ENCODE data around the gene LPP.

The LPP gene

DNA sequence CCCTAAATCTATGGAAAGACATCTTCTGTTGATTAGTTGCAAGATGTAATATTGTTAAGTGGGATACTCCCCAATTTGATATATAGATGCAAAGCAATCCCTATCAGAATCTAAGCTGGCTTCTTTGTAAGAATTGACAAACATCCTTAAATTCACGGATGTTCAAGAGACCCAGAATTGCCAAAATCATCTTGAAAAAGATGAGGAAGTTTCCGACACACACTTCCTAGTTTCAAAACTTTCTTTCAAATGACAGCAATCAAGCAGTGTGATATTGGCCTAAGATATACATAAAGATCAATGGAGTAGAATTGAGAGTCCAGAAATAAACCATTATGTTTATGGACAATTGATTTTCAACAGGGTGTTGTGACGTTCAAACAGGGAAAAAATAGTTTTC lies 383.6 kb downstream of the LPP start:
- Histone ChIP-seq H2BK15ac (replicated peaks; ENCODE audit: low read depth) (no peak overlapping the region), H3K27me3 (ENCODE audit: insufficient read depth, low read length, poor library complexity) (no peaks in the 10 kb centered on the region), H3K79me2 (ENCODE audit: control insufficient read depth, insufficient read depth, low read length) (no peaks in the 10 kb centered on the region), H3K27ac (ENCODE audit: low read depth, low read length) (no peak overlapping the region), H3K4me2 (ENCODE audit: low read length) (no peak overlapping the region), H2AK5ac (ENCODE audit: low read length) (no peak overlapping the region), H4K8ac (ENCODE audit: low read depth, low read length) (no peak overlapping the region), H3K56ac (ENCODE audit: low read length) (no peak overlapping the region), H3K18ac (ENCODE audit: low read length) (no peak overlapping the region), H2BK120ac (ENCODE audit: low read depth, low read length) (no peak overlapping the region), H3K4me1 (ENCODE audit: control insufficient read depth, low read depth, low read length) (no peaks in the 10 kb centered on the region), H4K5ac (ENCODE audit: low read length) (no peak overlapping the region), H3K4ac (ENCODE audit: low read depth, low read length) (no peak overlapping the region), H3K23ac (ENCODE audit: low read length) (no peak overlapping the region), H3K4me3 (ENCODE audit: low read length) (no peak overlapping the region), H3K36me3 (ENCODE audit: control insufficient read depth, insufficient read depth, low read length) (no peaks in the 10 kb centered on the region), H2BK5ac (ENCODE audit: low read length) (no peak overlapping the region), H3K9ac (ENCODE audit: low read length) (no peak overlapping the region), H3K79me1 (ENCODE audit: low read length) (no peaks in the 10 kb centered on the region)
- no peak for DNase-seq
- no CpG with 5 or more reads among the region's 3 CpGs for WGBS (ENCODE audit: extremely low coverage, insufficient coverage, low lambda C conversion rate)

DNA sequence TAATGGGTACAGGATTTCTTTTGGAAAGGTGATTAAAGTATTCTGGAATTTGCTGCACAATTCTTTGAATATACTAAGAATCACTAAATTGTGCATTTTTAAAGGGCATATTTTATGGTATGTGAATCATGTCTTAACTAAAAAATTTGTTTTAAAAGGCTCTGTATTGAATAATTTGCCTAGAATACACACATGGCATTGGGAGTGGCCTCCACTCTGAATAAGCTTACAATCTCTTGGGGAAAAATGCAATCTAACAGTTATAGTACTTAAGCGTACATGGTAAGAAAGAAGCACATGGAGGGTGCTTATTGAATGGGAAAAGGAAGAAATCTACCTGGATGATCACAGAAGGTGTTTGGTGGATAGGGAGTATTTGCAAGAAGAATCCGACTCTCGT lies 385.1 kb downstream of the LPP start:
- Histone ChIP-seq H3K27me3 (ENCODE audit: insufficient read depth, low read length, poor library complexity) (no peaks in the 10 kb centered on the region), H3K4me3 (ENCODE audit: low read length) (no peak overlapping the region), H3K18ac (ENCODE audit: low read length) (no peak overlapping the region), H3K4me2 (ENCODE audit: low read length) (no peak overlapping the region), H3K4me1 (ENCODE audit: control insufficient read depth, low read depth, low read length) (no peaks in the 10 kb centered on the region), H3K23ac (ENCODE audit: low read length) (no peak overlapping the region), H3K4ac (ENCODE audit: low read depth, low read length) (no peak overlapping the region), H4K8ac (ENCODE audit: low read depth, low read length) (no peak overlapping the region), H2BK15ac (replicated peaks; ENCODE audit: low read depth) (no peak overlapping the region), H2BK5ac (ENCODE audit: low read length) (no peak overlapping the region), H3K79me1 (ENCODE audit: low read length) (no peaks in the 10 kb centered on the region), H3K36me3 (ENCODE audit: control insufficient read depth, insufficient read depth, low read length) (no peaks in the 10 kb centered on the region), H2BK120ac (ENCODE audit: low read depth, low read length) (no peak overlapping the region), H4K5ac (ENCODE audit: low read length) (no peak overlapping the region), H3K56ac (ENCODE audit: low read length) (no peak overlapping the region), H2AK5ac (ENCODE audit: low read length) (no peak overlapping the region), H3K9ac (ENCODE audit: low read length) (no peak overlapping the region), H3K79me2 (ENCODE audit: control insufficient read depth, insufficient read depth, low read length) (no peaks in the 10 kb centered on the region), H3K27ac (ENCODE audit: low read depth, low read length) (no peak overlapping the region)
- no CpG with 5 or more reads among the region's 3 CpGs for WGBS (ENCODE audit: extremely low coverage, insufficient coverage, low lambda C conversion rate)
- DNase-seq, result no peak

DNA sequence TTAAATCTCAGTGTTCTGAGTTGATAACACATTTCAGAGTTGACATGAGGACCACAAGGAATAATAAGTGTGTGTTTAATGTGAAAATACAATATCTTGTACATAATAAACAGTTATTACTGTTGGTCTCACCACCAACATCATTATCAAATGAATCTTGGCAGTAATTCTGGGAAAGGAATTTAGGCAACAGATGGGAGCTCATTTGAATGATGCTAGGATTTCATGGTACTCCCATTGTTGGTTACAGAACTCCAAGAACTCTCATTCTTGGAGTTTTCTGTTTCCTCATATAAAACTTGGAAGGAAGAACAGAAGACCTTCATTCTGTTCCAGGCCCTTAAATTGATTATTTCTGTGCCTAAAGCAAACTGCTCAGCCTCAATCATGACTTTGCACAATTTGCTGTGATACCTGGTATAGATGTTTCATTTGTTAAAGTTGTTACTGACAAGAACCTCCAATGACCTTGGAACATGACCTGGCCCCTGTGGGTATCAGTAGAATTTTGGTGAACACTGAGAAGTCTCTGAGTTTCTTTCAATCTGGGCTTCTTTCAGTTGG lies 385.8 kb downstream of the LPP start:
- Histone ChIP-seq H2AK5ac (ENCODE audit: low read length) (no peak overlapping the region), H3K9ac (ENCODE audit: low read length) (no peak overlapping the region), H3K23ac (ENCODE audit: low read length) (no peak overlapping the region), H3K4me3 (ENCODE audit: low read length) (no peak overlapping the region), H4K5ac (ENCODE audit: low read length) (no peak overlapping the region), H2BK5ac (ENCODE audit: low read length) (no peak overlapping the region), H3K79me2 (ENCODE audit: control insufficient read depth, insufficient read depth, low read length) (no peaks in the 10 kb centered on the region), H2BK120ac (ENCODE audit: low read depth, low read length) (no peak overlapping the region), H2BK15ac (replicated peaks; ENCODE audit: low read depth) (no peak overlapping the region), H3K79me1 (ENCODE audit: low read length) (no peaks in the 10 kb centered on the region), H3K56ac (ENCODE audit: low read length) (no peak overlapping the region), H3K4me2 (ENCODE audit: low read length) (no peak overlapping the region), H4K8ac (ENCODE audit: low read depth, low read length) (no peak overlapping the region), H3K18ac (ENCODE audit: low read length) (no peak overlapping the region), H3K27ac (ENCODE audit: low read depth, low read length) (no peak overlapping the region), H3K36me3 (ENCODE audit: control insufficient read depth, insufficient read depth, low read length) (no peaks in the 10 kb centered on the region), H3K27me3 (ENCODE audit: insufficient read depth, low read length, poor library complexity) (no peaks in the 10 kb centered on the region), H3K4me1 (ENCODE audit: control insufficient read depth, low read depth, low read length) (no peaks in the 10 kb centered on the region), H3K4ac (ENCODE audit: low read depth, low read length) (no peak overlapping the region)
- DNase-seq, result no peak

DNA sequence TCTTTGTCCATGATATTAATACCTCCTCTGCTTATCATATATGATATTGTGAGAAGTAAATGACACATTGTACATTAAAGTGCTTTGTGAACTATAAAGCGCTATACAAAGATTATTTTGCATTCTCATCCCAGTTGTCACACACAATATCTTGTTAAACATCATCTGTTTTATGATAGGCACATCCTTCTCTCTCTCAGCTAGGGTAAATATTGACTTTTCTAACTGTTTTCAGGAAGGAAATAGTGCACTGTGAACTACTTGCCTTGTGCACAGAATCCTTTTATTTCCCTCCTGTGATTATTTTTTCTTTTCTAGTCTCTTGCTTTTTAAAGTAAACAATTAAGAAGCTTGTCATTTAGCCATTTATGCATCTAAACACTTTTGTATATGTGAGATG lies 388.2 kb downstream of the LPP start:
- Histone ChIP-seq H3K9ac (ENCODE audit: low read length) (no peak overlapping the region), H4K5ac (ENCODE audit: low read length) (no peak overlapping the region), H2BK5ac (ENCODE audit: low read length) (no peak overlapping the region), H3K4me3 (ENCODE audit: low read length) (no peak overlapping the region), H2BK15ac (replicated peaks; ENCODE audit: low read depth) (no peak overlapping the region), H3K18ac (ENCODE audit: low read length) (no peak overlapping the region), H3K27ac (ENCODE audit: low read depth, low read length) (no peak overlapping the region), H3K27me3 (ENCODE audit: insufficient read depth, low read length, poor library complexity) (no peaks in the 10 kb centered on the region), H3K56ac (ENCODE audit: low read length) (no peak overlapping the region), H4K8ac (ENCODE audit: low read depth, low read length) (no peak overlapping the region), H3K4me2 (ENCODE audit: low read length) (no peak overlapping the region), H3K79me2 (ENCODE audit: control insufficient read depth, insufficient read depth, low read length) (no peaks in the 10 kb centered on the region), H2BK120ac (ENCODE audit: low read depth, low read length) (no peak overlapping the region), H3K23ac (ENCODE audit: low read length) (no peak overlapping the region), H3K36me3 (ENCODE audit: control insufficient read depth, insufficient read depth, low read length) (no peaks in the 10 kb centered on the region), H3K79me1 (ENCODE audit: low read length) (no peaks in the 10 kb centered on the region), H3K4me1 (ENCODE audit: control insufficient read depth, low read depth, low read length) (no peaks in the 10 kb centered on the region), H2AK5ac (ENCODE audit: low read length) (no peak overlapping the region), H3K4ac (ENCODE audit: low read depth, low read length) (no peak overlapping the region)
- DNase-seq, result no peak
- no CpG with 5 or more reads among the region's 1 CpG for WGBS (ENCODE audit: extremely low coverage, insufficient coverage, low lambda C conversion rate)

DNA sequence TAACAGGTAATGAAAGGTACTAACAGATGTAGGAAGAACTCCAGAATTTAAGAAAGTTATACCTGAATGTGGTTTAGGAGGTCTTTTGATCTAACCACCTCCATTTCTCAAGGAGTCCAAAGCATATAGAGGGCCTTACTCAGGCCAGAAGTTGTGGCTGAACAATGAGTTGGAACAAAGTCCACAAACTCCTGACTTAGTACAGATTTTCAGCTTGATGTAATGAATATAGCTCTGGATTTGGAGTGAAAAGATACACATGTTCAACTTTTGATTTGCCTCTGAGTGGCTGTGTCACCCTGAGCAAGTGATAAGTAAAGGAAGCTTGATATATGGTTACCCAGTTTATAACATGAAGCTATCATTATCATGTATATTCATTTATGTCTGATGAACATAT lies 390.1 kb downstream of the LPP start:
- H3K36me3 ChIP-seq (ENCODE audit: control insufficient read depth, insufficient read depth, low read length), result no peaks in the 10 kb centered on the region
- H3K4me2 ChIP-seq (ENCODE audit: low read length), result no peak overlapping the region
- H4K5ac ChIP-seq (ENCODE audit: low read length), result no peak overlapping the region
- no peak overlapping the region for H3K23ac ChIP-seq (ENCODE audit: low read length)
- no peak overlapping the region for H2AK5ac ChIP-seq (ENCODE audit: low read length)
- no peak overlapping the region for H2BK5ac ChIP-seq (ENCODE audit: low read length)
- H3K4me1 ChIP-seq (ENCODE audit: control insufficient read depth, low read depth, low read length), result no peaks in the 10 kb centered on the region
- H3K18ac ChIP-seq (ENCODE audit: low read length), result no peak overlapping the region
- no peaks in the 10 kb centered on the region for H3K79me1 ChIP-seq (ENCODE audit: low read length)
- H3K4ac ChIP-seq (ENCODE audit: low read depth, low read length), result no peak overlapping the region
- H4K8ac ChIP-seq (ENCODE audit: low read depth, low read length), result no peak overlapping the region
- H3K79me2 ChIP-seq (ENCODE audit: control insufficient read depth, insufficient read depth, low read length), result no peaks in the 10 kb centered on the region
- no peak overlapping the region for H3K27ac ChIP-seq (ENCODE audit: low read depth, low read length)
- H3K4me3 ChIP-seq (ENCODE audit: low read length), result no peak overlapping the region
- H3K27me3 ChIP-seq (ENCODE audit: insufficient read depth, low read length, poor library complexity), result no peaks in the 10 kb centered on the region
- H3K9ac ChIP-seq (ENCODE audit: low read length), result no peak overlapping the region
- no peak overlapping the region for H2BK15ac ChIP-seq (replicated peaks; ENCODE audit: low read depth)
- DNase-seq, result no peak
- H2BK120ac ChIP-seq (ENCODE audit: low read depth, low read length), result no peak overlapping the region
- H3K56ac ChIP-seq (ENCODE audit: low read length), result no peak overlapping the region

DNA sequence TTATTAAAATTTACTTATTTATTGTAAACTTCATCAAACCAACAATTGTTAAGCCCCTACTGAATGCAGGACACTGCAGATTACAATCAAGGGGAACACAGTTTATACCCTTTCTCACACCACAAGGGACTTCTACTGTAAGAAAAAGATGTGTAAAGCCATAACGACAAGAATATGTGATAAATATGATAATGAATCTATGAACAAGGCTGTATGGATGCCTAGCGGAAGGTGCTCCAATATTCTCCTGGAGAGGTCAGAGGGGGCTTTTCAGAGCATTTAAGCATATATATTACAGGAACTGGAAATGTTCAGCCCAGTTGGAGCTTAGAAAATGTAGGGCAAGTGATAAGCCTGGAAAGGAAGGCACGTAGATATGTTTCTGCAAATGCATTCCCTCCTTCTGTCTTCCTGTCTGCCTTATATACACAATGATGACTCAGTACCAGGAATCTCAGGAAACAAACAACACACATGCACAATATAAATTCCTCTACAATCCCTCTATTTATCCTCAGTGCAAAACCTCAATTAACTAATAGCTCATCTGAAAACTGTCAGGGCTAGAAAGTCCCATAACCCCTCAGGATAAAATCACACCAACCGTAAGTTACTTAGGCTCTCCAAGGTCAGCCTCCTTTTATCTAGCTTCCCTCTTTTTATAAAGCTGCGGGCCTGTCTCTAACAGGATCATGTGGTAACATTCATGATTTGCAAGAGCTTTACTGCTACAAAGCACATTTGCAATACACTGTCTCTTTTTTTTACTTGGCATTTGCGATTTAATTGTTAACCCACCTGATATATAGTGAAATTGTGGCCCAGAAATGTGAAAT lies 393.1 kb downstream of the LPP start:
- Histone ChIP-seq H2BK15ac (replicated peaks; ENCODE audit: low read depth) (no peak overlapping the region), H3K27me3 (ENCODE audit: insufficient read depth, low read length, poor library complexity) (no peaks in the 10 kb centered on the region), H3K4me3 (ENCODE audit: low read length) (no peak overlapping the region), H3K9ac (ENCODE audit: low read length) (no peak overlapping the region), H3K79me2 (ENCODE audit: control insufficient read depth, insufficient read depth, low read length) (no peaks in the 10 kb centered on the region), H4K5ac (ENCODE audit: low read length) (no peak overlapping the region), H4K8ac (ENCODE audit: low read depth, low read length) (no peak overlapping the region), H3K56ac (ENCODE audit: low read length) (no peak overlapping the region), H2BK5ac (ENCODE audit: low read length) (no peak overlapping the region), H3K36me3 (ENCODE audit: control insufficient read depth, insufficient read depth, low read length) (no peaks in the 10 kb centered on the region), H3K4me1 (ENCODE audit: control insufficient read depth, low read depth, low read length) (no peaks in the 10 kb centered on the region), H2BK120ac (ENCODE audit: low read depth, low read length) (no peak overlapping the region), H3K18ac (ENCODE audit: low read length) (no peak overlapping the region), H3K79me1 (ENCODE audit: low read length) (no peaks in the 10 kb centered on the region), H2AK5ac (ENCODE audit: low read length) (no peak overlapping the region), H3K4ac (ENCODE audit: low read depth, low read length) (no peak overlapping the region), H3K4me2 (ENCODE audit: low read length) (no peak overlapping the region), H3K27ac (ENCODE audit: low read depth, low read length) (no peak overlapping the region), H3K23ac (ENCODE audit: low read length) (no peak overlapping the region)
- no CpG with 5 or more reads among the region's 6 CpGs for WGBS (ENCODE audit: extremely low coverage, insufficient coverage, low lambda C conversion rate)
- DNase-seq, result peak; percentile 6
